Measurements from ENCODE around the gene ITPKA. TPM values are rescaled to one million over a fixed set of nuclear protein-coding genes. Genes with fewer than 3 reads are reported as not detected.

The ITPKA gene
- total RNA-seq, 1 experiment from 2014 or later: 6.7 TPM

- in situ Hi-C loops (cut with HindIII; ENCODE audit: low pct_unique_long_range_greater_than_20kb, low sequenced_read_pairs): no loop called here
- no peak for DNase-seq (ENCODE audit: low read depth)
These were observed 10.0 kb downstream of the ITPKA start for GRCh38 chr15:41503669-41504010.

- no peak for DNase-seq (ENCODE audit: low read depth)
- in situ Hi-C loops (cut with HindIII; ENCODE audit: low pct_unique_long_range_greater_than_20kb, low sequenced_read_pairs): no loop called here
These were observed 11.2 kb downstream of the ITPKA start for GRCh38 chr15:41504751-41505492.

GRCh38 chr15:41505776-41506175, 12.1 kb downstream of the ITPKA start:
- no peak for DNase-seq (ENCODE audit: low read depth)
- in situ Hi-C loops (cut with HindIII; ENCODE audit: low pct_unique_long_range_greater_than_20kb, low sequenced_read_pairs): no loop called here

GRCh38 chr15:41506796-41507341, 13.2 kb downstream of the ITPKA start:
- in situ Hi-C loops (cut with HindIII; ENCODE audit: low pct_unique_long_range_greater_than_20kb, low sequenced_read_pairs): no loop called here
- no peak for DNase-seq (ENCODE audit: low read depth)

GRCh38 chr15:41507820-41508290, 14.2 kb downstream of the ITPKA start:
- in situ Hi-C loops (cut with HindIII; ENCODE audit: low pct_unique_long_range_greater_than_20kb, low sequenced_read_pairs): no loop called here
- no peak for DNase-seq (ENCODE audit: low read depth)

GRCh38 chr15:41510728-41511127, 17.1 kb downstream of the ITPKA start:
- in situ Hi-C loops (cut with HindIII; ENCODE audit: low pct_unique_long_range_greater_than_20kb, low sequenced_read_pairs): no loop called here
- DNase-seq (ENCODE audit: low read depth): no peak

- in situ Hi-C loops (cut with HindIII; ENCODE audit: low pct_unique_long_range_greater_than_20kb, low sequenced_read_pairs): no loop called here
- DNase-seq (ENCODE audit: low read depth): no peak
These were observed 17.7 kb downstream of the ITPKA start for GRCh38 chr15:41511331-41511898.

GRCh38 chr15:41511899-41512369, 18.3 kb downstream of the ITPKA start:
- in situ Hi-C loops (cut with HindIII; ENCODE audit: low pct_unique_long_range_greater_than_20kb, low sequenced_read_pairs): no loop called here
- DNase-seq (ENCODE audit: low read depth): no peak

GRCh38 chr15:41512512-41512939, 18.9 kb downstream of the ITPKA start:
- DNase-seq (ENCODE audit: low read depth): no peak
- in situ Hi-C loops (cut with HindIII; ENCODE audit: low pct_unique_long_range_greater_than_20kb, low sequenced_read_pairs): no loop called here

GRCh38 chr15:41512940-41513505, 19.3 kb downstream of the ITPKA start:
- in situ Hi-C loops (cut with HindIII; ENCODE audit: low pct_unique_long_range_greater_than_20kb, low sequenced_read_pairs): no loop called here
- DNase-seq (ENCODE audit: low read depth): no peak

- in situ Hi-C loops (cut with HindIII; ENCODE audit: low pct_unique_long_range_greater_than_20kb, low sequenced_read_pairs): no loop called here
- DNase-seq (ENCODE audit: low read depth): no peak
These were observed 20.0 kb downstream of the ITPKA start, which contains the start of gene LTK for GRCh38 chr15:41513506-41514227. LTK (minus strand) TSS chr15:41513827; CDS start chr15:41513709, 118 bp downstream.

GRCh38 chr15:41517895-41518449, 24.3 kb downstream of the ITPKA start:
- in situ Hi-C loops (cut with HindIII; ENCODE audit: low pct_unique_long_range_greater_than_20kb, low sequenced_read_pairs): no loop called here
- DNase-seq (ENCODE audit: low read depth): no peak

GRCh38 chr15:41520636-41521035, 27.0 kb downstream of the ITPKA start:
- in situ Hi-C loops (cut with HindIII; ENCODE audit: low pct_unique_long_range_greater_than_20kb, low sequenced_read_pairs): no loop called here

GRCh38 chr15:41521614-41522013, 27.9 kb downstream of the ITPKA start:
- in situ Hi-C loops (cut with HindIII; ENCODE audit: low pct_unique_long_range_greater_than_20kb, low sequenced_read_pairs): no loop called here
- DNase-seq (ENCODE audit: low read depth): no peak

More at GRCh38 chr15:41520636-41521035, 27.0 kb downstream of the ITPKA start:
- DNase-seq (ENCODE audit: low read depth): no peak

GRCh38 chr15:41523097-41523496, 29.4 kb downstream of the ITPKA start:
- in situ Hi-C loops (cut with HindIII; ENCODE audit: low pct_unique_long_range_greater_than_20kb, low sequenced_read_pairs): no loop called here
- no peak for DNase-seq (ENCODE audit: low read depth)

GRCh38 chr15:41530363-41530956, 36.8 kb downstream of the ITPKA start:
- DNase-seq (ENCODE audit: low read depth): no peak
- in situ Hi-C loops (cut with HindIII; ENCODE audit: low pct_unique_long_range_greater_than_20kb, low sequenced_read_pairs): no loop called here

GRCh38 chr15:41535544-41535943, 41.9 kb downstream of the ITPKA start:
- in situ Hi-C loops (cut with HindIII; ENCODE audit: low pct_unique_long_range_greater_than_20kb, low sequenced_read_pairs): no loop called here
- DNase-seq (ENCODE audit: low read depth): no peak

- in situ Hi-C loops (cut with HindIII; ENCODE audit: low pct_unique_long_range_greater_than_20kb, low sequenced_read_pairs): no loop called here
- DNase-seq (ENCODE audit: low read depth): no peak
These were observed 43.2 kb downstream of the ITPKA start for GRCh38 chr15:41536866-41537265.
